Measurements from ENCODE around the gene CDH13.

CDH13 gene

DNA sequence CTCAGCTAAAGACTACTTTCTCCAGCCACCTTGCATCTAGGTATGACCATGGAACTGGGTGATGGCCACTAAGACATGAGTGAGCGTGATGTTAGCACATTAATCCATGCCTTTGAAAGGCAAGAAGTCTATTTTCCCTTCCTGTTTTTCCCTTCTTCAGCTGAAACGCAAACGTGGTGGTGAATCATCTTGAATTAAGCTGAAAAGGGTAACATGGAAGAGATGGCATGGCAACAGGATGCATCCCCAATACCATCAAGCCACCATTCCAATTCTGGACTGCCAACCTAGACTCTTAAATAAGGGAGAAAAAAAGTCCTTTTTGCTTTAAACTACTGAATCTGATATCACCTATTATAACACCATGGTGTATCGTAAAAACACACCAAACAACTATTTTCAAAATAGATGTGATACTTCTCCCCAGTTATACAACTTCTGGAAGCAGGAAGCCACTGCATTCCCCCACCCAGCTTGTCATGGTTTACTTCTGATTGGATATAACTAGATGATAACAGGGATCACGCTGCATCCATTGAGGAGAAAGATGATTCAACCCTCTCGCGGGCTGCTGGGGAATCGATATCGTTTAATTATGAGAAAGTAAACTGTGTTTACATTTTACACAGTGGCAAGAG, 368.6 kb downstream of the CDH13 start:
- no peak for DNase-seq (ENCODE audit: low read depth in 2 of 2)

DNA sequence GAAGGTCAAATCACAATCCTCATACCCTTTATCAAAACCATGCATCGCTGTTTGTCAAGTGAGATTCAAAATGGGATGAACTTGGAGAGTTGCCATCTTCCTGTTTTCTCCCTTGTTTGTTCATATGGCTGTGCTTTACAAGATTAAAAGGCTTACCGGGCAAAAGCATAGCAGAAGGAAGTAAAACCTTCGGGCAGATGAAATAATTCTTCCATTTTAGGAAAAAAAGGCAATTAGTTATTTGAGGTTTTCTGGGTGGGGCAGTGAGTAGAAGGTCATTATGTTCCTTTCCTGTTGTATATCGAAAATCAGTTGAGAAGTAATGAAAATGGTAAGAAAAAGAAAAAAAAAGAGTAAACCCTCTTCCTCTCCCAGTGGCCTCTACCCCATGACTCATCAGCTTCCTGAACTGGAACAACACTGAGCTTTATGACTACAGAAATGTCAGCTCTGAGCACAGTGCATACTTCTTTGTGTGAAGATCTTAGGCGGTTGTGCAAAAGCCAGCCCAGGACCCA, 369.2 kb downstream of the CDH13 start:
- DNase-seq (ENCODE audit: low read depth in 2 of 2), result no peak

DNA sequence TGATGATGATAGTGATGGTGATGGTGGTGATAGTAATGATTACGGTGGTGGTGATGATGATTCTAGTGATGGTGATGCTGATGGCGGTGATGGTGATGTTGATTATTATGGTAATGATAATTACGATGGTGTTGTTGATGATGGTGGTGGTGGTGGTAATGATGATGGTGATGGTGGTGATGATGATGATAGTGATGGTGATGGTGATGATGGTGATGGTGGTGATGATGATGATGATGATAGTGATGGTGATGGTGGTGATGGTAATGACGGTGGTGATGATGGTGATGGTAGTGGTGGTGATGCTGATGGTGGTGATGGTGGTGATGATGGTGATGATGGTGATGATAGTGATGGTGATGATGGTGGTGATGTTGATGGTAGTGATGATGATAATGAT, 370.0 kb downstream of the CDH13 start:
- no peak for DNase-seq (ENCODE audit: low read depth in 2 of 2)

DNA sequence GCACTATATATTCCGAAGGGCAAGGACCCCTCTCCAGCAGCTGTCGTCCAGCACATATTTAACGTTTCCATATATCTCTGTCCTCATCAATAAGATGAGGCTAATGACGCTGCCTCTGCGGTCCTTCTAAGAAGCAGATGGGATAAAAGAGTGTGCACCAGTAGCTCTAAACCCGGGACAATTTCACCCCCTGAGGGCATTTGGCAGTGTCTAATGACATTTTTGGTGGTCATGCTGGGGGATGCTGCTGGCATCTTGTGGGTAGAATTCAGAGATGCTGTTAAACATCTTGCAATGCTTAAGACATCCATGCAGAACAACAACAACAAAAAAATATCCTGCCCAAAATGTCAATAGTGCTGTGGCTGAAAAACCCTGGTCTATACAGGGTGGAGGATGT, 372.9 kb downstream of the CDH13 start:
- no peak for DNase-seq (ENCODE audit: low read depth in 2 of 2)

DNA sequence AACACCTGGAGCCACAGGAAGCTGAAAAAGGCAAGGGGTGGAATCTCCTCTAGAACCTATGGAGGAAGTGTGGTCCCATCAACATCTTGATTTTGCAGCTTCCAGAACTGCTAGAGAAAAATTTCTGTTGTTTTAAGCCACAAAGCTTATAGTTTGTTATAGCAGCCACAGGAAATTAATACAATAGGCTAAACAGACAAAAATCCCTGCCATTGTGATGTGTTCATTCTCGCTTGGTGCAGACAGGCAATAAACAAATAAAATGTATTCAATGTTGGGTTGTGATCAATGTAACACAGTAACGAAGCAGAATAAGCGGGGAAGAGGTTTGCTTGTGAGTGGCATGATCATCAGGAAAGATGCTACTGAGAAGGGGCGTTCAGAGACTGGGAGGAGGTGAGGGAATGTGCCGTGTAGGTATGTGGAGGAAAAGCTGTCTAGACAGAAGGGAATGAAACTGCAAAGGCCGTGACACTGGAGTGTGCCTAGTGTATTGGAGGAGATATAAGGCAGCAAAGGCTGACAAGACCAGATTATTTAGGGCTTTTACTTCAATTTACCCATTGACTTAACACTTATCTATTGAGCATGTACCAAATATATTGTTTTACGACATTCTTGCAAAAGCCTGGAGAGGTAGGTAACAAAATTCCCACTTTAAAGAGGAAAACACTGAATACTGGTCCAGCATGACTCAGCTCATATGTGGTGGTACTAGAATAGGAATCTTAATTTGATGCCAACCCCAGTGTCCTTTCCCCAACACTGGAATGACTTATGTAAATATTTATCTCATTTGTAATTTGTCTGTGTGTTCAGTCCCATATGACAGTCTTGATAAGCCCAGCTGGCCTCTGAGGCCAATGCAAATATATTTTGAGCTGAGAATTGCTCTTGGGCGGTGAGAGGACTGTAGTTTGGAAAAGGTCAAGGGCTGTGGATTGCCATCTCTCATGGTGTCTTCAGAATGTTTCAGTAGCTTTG, 375.9 kb downstream of the CDH13 start:
- no peak for DNase-seq (ENCODE audit: low read depth in 2 of 2)

DNA sequence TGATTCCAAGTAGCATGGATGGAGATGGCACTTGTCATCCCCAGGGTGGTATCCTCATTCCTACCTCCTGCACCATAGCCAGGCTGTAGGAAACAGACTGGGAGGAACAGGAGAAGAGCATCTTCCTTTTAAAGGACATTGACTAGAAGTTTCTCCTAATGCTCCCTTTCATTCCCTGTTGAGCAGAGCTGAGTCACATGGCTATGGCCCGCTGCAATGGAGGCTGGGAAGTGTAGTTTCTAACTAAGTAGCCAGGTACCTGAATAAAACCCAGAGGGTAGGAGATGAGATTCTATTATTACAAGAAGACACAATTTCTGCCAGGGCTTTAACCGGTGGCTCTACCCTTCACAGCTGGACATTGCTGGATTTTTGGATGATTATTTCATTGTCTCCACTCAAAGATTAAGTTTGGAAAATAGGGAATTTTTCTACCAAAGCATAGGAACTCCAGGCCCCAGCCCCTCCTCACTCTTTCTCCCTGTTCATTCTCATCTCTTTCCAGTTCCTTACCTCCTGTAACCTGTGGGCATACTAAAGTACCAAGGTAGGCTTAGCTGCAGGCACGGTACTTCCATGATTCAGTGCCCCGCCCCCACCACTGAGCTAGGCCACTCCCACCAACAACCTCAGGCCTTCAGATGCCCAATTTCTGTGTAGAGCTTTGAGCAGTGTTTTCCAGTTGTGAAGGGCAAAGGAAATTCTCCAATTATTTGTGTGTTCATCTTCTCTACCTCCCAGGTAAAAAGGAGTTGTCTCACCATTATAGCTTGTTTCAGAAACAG, 378.3 kb downstream of the CDH13 start:
- DNase-seq (ENCODE audit: low read depth in 2 of 2), result no peak

DNA sequence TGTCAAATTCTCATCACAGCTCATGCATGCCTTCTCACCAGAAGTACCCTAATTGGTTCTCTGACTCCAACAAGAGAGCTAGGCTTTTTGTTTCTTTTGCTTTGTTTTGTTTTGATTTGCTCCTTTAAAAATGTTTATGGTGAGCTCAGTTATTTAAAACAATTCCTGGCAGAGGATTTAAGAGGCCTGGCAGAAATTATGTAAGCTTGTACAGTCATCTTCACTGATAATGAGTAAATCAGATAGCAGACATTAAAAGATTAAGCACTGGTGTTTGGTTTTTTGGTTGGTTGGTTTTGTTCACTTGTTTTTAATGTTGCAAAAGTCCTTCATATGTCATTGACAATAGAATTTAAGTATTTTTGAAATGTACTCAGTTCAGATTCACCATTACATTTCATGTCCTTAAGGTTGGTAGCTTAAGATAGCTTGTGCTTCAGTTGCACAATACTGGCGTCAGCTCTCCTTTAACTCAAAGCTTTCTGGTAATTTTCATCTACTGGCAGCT, 378.9 kb downstream of the CDH13 start:
- no peak for DNase-seq (ENCODE audit: low read depth in 2 of 2)

DNA sequence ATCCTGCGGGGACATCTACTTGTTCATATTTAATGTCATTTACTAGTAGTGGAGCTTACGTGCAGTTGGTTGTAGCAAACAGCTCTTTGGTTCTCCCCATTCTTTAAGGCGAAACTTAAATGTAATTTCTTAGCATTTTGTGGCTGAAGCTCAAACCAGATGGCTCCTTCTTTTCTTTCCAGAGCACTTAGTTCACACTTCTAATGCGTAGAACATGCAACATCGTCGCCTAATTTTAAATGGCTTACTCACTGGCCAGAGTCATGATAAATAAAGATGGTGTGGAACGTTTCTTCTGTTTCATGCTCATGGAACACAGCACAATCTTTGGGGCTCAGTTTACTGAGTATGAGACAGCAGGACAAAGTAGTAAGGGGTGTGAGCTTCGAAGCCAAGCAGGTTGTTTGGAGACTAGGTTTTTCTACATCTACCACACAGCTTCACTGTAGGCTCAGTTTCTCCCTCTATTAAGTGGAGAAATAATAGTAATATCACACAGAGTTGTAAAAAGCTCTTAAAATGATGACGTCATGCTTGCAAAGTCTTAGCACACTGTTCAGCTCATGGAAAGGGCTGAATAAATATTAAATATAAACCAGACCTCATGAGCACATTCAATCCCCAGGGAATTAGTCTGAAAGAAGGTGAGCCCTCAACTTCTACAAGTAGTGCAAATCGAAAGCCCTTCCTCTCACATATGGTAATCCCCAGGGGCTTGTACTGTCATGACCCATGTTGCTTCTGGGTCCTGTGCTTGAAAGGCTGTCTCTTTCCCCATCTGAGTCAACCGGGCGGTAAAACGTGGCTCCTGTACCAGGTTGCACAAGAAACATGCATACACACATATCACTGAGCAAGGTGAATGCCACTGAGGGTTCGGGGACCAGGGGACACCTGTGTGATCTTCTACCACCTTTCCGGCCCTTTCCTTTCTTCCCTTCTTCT, 384.3 kb downstream of the CDH13 start:
- DNase-seq (ENCODE audit: low read depth in 2 of 2), result no peak

DNA sequence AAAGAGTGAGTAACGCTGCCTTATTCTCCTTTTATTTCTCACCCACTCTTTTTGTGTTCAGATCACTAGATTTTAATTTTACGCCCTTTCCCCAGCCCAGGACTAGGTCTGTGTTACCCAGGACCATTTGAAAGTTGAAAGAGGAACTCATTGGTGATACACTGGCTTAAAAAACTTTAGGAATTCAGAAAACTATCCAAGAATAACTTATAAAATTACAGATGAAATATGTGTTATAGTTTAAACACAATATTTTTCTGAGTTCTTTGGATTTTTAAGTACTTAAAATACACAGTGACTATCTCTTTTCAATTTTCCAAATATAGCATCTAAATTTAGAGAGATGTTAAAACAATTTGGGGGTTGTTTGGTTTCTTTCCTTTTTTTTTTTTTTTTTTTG, 385.2 kb downstream of the CDH13 start:
- DNase-seq (ENCODE audit: low read depth in 2 of 2), result no peak

DNA sequence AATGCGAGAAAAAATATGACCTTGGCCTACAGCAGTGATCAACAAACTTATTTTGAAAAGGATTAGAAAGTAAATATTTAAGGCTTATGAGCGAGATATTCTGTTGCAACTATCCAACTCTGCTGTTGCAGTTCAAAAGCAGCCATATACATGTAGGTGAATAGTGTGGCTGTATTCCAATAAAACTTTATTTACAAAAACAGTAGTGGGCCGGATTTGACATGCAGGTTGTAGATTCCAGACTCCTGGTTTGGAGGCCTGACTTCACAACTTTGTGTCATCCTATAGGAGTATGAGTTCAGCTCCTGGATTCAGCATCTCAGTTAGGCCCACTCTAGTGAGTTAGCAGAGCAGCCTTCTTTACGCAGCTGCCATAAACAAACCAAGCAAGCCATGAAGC, 386.3 kb downstream of the CDH13 start:
- no peak for DNase-seq (ENCODE audit: low read depth in 2 of 2)

DNA sequence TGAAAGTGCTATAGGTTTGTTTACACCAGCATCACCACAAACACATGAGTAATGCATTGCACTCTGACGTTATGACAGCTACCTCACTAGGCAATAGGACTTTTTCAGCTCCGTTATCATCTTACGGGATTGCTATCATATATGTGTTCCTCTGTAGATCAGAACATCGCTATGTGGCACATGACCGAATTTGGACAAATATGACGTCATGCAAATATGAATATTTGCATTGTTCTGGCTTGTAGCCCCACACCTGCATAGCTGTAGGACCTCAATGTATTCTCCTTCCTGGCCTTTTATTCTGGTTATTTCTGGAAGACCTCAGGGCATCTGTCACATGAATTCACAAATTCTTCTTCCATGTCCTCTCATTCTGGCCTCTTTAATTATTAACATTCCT, 393.2 kb downstream of the CDH13 start:
- no peak for DNase-seq (ENCODE audit: low read depth in 2 of 2)

DNA sequence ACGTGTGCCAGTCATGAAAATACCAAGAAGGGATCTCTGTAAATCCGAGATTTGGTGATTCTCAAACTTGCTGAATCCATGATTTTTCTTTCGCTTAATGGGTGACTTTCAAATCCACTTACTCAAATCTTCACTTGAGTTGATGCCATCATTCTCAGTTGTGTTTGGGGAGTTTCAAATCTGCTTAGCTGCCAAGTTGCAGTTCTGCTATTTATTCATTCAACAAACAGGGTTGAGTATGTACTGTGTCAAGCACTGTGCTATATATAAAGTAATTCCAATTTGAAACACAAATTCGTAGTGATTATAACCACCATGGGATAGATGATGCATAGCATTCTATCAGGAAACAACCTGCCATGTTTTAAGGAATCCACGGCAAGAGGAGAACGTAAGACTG, 394.3 kb downstream of the CDH13 start:
- DNase-seq (ENCODE audit: low read depth in 2 of 2), result no peak

DNA sequence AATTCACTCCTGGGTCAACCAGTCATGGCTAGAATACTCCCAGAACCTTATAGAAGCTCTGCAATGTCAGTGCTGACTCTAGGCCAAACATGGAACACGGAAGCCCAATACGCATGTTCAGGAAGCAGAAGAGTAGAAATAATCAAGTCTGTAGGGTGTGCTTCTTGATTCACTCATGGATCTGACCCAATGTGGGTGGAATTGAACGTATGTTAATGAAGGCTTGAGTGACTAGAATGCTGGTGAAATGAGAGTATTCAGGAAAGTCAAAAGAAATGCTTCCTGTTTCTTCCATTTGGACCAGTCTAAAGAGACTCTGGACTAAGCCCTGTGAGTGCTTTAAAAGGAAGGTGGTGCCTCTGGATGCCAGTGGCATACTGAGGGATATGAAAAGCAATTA, 395.0 kb downstream of the CDH13 start:
- DNase-seq (ENCODE audit: low read depth in 2 of 2), result no peak

DNA sequence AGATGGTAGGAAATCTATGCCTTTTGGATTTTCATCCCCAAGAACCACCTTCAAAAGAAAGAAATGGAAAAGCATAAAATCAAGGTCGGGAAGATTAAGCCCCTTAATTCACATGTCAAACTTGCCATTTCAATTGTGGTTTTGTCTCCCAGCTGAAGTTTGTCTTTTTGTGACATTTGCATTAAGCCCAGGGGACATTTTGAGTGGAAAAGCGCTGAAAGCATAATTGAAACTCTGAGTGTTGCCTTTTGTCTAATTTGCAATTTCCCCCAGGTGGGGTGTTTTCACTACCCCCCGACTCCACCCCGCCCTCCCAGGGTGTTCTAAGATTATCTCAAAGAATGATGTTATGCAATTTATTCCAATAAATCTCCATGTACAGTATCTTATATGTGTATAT, 396.2 kb downstream of the CDH13 start:
- no peak for DNase-seq (ENCODE audit: low read depth in 2 of 2)

DNA sequence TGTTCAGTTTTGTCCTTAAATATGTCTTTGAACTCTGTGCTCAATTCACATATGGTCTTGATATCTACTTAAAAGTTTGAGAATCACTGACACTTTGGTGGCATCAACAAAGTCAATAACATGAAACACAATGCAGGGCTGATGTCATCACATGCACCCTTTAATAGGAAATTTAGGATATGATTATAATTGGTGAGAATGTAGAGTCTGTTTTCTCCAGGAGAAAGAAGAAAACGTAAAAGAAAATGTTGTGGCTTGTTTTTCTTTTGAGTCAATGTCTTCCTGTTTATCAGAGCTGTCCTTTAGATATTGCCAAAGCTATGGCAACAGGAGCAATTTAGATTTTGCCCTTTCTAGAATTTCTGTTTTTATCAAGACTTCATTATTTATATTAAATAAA, 396.9 kb downstream of the CDH13 start:
- DNase-seq (ENCODE audit: low read depth in 2 of 2), result no peak

DNA sequence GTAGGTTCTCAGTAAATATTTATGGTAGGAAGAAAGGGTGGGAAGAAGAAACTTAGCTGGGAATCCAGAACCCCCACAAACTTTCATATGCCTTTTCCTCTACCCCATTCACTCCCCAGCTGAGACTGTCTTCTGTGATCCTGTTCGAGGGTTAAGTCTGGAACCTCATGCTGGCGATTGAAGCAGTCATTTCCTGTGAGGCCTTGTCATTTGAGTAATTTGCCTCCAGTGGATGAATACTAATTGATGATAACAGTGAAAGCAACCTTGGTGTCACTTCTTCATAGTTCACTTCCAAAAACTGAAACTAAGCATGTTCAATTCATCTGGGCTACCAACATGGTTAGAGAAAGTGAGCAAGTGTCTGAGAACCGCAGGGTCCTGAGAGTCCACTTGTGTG, 401.2 kb downstream of the CDH13 start:
- no peak for DNase-seq (ENCODE audit: low read depth in 2 of 2)

DNA sequence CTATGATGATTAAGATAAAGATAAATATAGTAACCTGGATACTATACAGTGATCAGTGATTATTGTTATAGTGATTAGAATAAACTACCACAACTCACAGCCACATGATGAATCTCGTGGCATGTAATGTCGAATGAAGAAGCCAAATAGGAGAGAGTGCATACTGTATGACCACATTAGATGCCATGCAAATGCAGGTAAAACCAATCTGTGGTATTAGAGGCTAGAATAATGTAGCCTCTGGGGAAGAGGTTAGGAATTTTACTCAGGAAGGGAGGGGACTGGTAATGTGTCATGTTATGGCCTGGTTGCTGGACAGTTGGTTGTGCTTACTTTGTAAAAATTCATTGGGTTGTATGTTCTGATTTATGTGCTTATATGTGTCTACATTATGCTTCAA, 402.7 kb downstream of the CDH13 start:
- DNase-seq (ENCODE audit: low read depth in 2 of 2), result no peak

DNA sequence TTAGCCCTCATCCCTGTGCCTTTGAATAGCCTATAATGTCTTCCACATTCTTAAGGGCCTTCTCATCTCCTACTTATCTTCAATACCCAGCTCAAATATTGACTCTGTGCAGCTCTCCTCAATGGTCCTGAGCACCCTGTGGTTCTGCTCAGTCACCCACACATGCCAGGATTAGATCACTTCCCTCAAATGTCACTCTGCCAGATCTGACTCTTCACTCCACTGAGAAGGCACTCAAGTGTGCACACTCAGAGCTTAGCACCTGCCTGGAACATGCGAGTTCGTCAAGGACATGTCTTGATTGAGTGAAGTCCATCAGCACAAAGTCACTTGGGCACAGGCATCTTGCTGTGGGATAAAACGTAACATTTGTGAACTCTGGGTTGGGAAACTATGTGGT, 404.8 kb downstream of the CDH13 start:
- no peak for DNase-seq (ENCODE audit: low read depth in 2 of 2)

DNA sequence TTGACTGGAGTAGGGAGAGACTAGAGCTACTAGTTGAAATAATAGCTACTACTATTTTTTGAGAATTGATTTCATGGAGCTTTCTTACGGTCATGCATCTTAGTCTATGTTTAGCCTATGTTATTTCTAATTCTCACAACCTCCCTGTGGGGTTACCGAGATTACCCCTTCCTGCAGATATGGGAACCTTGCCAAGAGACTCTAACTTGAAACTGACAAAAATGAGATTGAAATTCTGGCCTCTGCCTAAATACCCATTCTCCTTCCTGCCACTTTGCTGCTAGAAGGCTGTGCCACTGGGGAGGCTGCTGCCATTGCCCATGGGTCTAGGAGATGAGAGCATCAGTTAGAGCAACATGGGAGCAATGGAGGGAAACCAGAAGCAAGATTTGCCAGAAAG, 410.3 kb downstream of the CDH13 start:
- no peak for DNase-seq (ENCODE audit: low read depth in 2 of 2)

DNA sequence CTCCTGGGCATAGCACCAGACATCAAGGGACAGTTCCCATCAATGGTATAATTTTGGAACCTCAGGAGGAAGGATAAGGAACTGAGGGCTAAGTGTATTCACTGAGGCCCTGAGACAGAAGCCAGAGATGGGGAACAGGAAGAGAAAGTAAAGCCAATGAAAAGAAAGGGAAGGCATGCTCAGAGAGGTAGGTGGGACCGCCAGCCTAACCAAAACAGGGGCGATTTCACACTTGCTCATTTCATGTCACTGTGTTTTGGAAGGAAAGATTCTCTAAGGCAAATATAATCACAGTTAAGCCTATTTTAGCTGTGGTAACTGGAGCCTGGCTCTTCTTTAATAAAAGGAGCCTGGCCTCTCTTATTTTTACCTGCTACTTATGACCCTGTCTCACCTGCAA, 411.1 kb downstream of the CDH13 start:
- no peak for DNase-seq (ENCODE audit: low read depth in 2 of 2)

DNA sequence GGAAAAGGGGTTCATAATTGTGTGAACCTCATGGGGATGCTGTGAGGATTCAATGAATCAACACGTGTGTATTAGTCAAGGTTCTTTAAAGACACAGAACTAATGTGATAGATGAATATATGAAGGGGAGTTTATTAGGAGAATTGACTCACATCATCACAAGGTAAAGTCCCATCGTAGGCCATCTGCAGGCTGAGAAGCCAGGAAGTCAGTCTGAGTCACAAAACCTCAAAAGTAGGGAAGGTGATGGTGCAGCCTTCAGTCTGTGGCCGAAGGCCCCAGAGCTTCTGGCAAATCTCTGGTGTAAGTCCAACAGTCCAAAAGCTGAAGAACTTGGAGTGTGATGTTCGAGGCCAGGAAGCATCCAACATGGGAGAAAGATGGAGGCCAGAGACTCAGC, 413.4 kb downstream of the CDH13 start:
- DNase-seq (ENCODE audit: low read depth in 2 of 2), result no peak
